T-helper 9 cell (primary cell): ENCODE results near the gene BPIFB6.

ENCODE experiments used
- DNase-seq: peaks from one replicate; pipeline ENCODE4 v3.0.0-alpha.2; 2020

The BPIFB6 gene

DNA sequence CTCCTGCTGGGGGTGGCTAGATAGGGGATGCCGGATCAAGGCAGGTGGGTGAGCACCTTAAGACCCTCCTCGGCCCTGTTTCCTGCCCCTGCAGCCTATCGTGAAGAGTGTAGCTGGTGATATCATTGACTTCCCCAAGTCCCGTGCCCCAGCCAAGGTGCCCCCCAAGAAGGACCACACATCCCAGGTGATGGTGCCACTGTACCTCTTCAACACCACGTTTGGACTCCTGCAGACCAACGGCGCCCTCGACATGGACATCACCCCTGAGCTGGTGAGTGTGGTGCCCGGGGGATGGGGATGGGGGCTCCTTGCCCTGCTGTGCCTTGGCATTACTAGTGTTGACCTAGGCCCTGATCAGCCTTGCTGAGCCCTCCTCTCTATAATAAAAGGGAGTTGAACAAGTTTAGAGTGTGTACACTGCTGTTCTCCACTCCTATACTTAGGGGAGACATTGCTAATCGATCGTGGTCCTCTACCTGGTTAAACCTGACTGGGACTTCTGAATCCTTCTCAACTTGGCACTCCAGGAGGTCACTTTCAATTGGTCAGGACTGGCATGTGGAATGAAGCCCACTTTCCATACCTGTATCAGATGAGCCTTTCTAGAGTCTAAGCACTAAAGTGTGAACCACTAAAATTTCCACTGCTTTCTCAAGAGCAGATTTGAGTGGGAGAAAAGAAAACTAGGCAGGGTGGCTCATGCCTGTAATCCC, 33.3 kb downstream of the BPIFB6 start:
- no peak for DNase-seq

DNA sequence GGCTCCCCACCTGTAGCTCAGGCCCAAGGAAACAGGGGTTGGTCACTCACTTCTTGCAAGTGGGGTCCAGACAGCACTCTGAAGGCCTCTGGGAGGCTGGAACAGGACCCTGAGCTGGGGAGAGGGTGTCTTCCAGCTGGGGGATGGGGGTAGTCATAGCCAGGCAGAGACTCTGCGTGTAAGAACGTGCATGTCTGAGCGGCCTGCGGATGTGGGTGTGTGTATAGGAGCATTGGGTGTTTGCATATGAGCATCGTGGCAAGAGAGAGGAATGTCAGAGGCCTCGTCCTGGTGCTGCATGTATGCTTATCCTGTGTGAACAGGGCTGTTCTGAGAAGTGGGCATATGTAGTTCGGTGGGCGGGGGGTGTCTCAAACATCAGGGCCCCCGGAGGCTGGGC, 34.3 kb downstream of the BPIFB6 start:
- no peak for DNase-seq

DNA sequence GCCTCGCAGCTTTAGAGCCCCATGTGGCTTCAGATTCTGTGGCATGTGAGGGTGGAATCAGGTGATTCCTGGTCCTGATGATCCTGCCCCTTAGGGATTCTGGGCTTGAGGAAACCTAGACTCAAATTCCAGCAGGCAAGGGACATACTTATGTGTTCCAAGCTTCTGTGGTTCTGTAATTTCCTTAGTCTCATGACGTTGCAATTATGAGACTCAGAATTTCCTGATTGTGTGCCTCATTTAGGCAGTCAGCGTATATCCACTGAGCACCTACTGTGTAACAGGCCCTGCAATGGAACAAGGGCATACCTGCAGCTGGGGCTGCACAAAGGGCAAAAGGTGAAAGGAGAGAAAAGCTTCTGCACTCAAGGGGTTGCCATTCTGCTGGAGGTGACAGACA, 36.4 kb downstream of the BPIFB6 start:
- DNase-seq: no peak

DNA sequence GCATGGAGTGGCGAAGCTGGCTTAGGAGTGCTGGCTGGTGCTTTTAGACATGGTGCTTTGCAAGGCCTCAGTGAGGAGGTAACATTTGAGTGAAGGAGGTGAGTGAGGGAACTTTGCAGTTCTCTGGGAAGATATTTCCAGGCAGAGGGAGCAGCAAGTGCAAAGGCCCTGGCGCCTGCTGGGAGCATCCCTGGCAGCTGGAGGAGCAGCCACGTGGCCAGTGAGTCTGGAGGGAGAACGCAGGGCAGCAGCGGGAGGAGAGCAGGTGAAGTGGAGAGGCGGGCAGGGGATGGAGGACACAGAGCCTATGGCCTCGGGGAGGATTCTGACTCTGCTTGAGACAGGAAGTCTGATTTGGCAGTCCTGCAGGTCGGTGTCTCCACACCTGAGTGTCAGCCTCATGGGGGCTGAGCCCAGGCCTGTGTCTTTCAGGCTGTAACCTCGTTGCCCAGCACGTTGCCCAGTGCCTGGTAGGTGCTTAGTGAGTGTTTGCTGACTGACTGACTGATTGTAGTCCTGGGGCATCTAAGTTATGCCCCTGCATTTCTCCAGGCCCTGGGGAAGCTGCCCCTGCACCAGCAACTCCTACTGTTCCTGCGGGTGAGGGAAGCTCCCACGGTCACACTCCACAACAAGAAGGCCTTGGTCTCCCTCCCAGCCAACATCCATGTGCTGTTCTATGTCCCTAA, 36.9 kb downstream of the BPIFB6 start:
- no peak for DNase-seq

DNA sequence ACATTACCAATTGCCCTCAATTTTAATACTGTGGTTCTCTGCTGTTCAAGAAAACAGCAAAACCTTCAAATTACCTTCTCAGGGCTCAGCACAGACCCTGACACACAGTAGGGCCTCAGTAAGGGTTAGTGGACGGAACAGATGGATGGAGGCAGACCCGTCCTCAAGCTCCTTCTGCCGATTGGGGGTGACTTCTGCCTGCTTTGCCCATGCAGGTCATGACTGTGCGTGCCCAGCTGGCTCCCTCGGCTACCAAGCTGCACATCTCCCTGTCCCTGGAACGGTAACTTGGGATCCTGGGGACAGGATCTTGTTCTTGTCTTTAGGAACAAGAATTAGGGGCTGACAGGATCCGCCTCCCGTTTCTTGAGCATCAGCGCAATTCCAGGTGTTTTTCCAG, 38.2 kb downstream of the BPIFB6 start:
- DNase-seq: no peak

DNA sequence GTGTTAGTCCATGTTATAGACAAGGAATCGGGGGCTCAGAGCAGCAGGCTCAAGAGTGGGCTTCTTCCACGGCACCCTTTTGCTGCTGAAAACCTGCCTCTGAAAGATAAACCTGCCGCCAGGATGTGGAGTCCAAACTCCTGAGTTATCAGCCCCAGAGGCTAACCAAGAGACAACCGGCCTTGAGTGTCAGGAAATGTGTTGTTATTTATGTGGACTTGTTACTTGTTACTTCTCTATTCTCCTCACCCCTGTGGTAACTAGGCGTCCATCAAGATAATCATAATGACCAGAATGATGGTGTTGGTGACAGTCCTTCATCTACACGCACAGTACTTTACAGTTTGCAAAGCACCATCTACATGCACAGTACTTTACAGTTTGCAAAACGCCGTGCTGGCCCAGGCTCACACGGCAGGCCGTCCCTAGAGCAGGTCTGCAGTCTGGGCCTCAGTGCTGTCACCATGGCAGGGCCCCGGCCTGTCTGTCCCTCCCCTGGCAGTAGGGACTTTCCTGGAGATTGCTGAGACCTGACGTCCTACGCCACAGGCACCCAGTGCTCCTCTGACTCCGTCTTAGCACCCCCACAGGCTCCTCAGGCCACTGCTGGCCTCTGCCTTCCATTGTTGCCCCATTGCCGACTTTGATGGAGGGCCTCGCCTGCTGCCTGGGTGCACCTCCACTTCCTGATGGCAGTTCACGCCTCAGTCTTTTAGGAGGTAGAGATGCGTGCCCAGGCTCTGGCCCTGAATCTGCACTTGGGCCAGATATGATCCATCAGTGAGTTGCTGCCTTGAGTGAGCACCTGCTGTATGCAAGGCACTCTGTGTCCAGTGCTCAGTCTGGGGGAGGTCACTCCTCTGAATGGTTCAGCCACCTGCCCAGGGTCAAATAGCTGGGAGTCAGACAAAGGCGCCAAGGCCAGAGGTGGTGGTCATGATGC, 38.9 kb downstream of the BPIFB6 start:
- DNase-seq: no peak

DNA sequence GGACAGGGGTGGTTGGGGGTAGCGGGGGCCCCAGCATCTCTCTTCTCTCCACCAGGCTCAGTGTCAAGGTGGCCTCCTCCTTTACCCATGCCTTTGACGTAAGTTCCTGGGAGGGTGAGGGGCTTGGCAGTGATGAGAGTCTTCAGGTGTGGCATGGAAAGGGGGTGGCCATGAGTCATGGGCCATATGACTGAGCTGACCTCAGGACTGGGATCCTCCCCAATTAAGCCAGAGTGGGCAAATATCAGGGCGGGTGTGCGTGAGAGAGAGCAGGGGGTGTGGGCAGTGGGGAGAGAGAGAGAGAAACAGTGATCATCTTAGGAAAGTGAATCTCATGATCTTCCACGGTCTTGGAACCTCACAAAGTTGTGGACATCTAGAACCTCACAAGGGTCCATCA, 39.8 kb downstream of the BPIFB6 start:
- DNase-seq: no peak

DNA sequence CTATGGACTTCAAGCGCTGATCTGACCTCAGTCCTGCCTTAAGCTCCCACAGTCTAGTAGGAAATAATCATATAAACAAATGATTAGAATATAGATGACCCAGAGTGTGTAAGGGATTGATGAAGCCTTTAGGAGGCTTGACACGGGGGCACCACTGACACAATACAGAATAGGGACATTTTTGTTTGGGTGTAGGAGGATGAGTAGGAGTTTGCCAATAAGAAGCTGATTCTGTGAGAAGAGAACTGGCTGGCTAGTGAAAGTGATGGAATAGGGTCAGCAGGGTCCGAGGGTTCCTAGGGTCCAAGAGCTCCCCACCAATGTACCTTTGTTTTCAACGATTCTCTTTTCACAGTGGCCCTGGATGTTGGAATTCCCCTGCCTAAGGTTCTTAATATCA, 40.9 kb downstream of the BPIFB6 start:
- DNase-seq: no peak

DNA sequence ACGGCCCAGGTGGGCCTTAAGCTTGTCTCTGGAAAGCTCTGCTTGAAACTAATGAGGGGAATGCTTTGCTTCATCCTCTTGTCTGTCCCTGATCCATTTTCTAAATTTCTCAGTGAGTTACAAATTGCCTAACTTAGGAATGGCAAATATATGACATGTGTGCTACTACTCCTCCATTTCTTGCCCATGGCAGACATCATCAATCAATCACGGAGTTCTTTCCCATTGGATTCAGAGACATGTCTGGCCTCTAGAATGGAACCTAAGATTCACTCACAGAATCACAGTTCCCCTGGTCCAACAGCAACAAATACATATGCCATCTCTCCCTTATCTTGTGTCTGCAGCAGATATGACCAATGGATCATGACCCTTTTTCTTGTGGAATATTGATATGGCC, 41.4 kb downstream of the BPIFB6 start:
- DNase-seq: no peak

DNA sequence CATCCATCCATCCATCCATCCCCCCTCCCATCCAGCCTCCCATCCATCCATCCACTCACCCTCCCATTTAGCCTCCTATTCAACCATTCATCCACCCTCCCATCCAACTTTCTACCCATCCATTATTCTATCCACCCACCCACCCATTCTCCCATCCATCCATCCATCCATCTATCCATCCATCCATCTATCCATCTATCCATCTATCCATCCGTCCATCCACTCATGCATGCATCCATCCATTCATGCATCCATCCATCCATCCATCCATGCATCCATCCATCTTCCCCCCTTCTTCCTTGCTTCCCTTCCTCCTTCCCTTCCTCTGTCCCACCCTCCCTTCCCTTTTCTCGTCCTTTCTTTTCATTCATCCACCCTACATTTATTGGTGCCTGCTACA, 43.2 kb downstream of the BPIFB6 start:
- no peak for DNase-seq

DNA sequence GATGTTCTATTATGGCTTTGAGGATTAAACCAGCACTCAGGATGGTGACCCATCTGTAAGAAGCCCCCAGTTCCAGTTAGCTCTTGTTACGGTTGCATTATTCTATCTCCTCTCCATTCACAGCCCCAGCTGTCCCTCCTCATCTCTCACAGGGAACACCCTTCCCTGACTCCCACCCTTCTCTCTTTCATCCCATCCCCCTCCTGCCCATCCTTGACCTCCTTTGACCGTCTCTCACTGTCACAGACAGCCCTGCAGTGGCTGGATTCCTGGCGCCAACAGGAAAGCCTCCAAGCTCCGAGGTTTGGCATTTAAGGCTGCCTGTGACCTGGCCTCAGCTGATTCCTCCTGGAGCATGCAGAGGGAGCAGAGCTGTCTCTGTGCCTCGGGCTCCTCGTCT, 43.8 kb downstream of the BPIFB6 start:
- DNase-seq: no peak

DNA sequence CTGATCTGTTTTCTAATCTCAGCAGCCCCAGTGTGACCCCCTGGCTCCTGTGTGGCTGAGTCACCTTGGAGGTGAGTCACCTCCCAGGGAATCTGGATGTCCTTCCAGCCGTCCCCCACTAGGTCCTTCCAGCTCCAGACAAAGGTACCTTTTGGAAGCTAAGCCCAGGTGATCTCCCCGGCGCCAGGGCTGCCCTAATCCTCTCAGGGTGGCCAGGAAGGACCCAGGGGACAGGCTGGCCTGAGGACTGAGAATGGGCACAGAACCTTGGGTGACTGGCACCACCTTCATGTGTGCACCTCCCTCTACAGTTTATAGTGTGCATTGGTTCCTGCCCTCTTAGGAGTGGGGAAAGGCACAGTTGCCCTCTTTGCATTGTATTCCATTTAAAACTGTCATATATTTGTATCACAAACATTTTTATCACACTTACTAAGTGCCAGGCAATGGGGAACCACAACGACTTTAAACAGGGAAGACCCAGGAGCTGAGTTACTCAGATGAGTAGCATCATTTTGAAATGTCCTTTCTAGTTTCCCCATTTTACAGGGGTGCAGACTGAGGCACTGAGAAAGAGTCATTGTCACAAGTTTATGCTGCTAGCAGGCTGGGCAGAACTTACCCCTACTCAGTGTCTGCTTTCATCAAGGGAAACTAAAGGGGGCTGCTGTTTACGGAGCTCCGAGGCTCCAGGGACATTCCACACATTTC, 45.4 kb downstream of the BPIFB6 start:
- peak; percentile 4 for DNase-seq

DNA sequence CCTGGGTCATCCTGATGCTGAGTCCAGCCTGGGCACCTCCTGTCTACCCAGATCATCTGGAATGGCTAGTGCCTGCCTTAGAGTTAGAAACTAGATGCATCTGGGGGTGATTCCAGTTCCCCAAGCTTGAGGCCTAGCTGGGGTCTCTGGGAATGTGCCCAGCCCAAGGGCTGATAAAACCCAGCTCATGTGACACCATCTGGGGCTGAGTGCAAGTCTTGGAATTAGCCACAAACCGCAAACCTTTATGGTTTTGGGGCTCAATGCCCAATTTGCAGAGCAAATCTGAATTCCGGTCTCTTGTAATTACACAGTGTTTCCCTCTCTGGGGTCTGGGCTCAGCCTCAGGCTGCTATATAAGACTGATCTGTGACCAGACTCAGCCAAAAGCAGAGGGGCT, 47.8 kb downstream of the BPIFB6 start, which contains the start of gene BPIFB4:
Gene BPIFB4, plus strand, starts transcription at position 385 of the 400 bp plus-strand sequence. CDS start 1,884 bp downstream, outside the sequence.
- DNase-seq: no peak

DNA sequence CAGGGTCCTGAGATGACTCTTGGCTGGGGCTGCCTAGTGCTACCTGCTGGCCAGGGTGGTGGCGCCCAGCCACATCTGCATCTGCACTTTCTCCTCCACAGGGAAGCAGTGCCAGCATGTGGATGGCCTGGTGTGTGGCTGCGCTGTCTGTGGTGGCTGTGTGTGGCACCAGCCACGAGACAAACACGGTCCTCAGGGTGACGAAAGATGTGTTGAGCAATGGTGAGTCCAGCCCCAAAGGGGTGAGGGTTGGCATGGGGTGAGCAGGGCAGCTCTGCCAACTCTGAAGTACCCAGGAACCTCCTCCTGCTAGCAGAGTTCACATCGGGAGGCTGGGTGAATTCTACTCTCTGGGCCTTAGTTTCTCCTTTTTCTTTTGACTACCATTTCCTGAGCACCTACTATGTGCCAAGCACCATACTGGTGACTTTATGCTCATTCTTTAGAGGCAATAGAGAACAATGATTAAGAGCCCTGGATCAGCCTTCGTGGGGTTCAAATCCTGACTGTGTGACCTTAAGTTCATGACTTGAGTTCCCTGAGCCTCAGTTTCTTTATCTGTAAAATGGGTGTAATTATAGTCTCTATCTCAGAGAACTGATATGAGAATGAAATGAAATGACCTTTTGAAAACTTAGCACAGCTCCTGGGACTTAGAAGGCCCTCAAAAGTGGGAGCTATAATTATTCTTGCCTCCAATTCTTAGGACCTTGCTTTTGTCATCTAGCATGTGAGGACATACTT, 50.1 kb downstream of the BPIFB6 start:
- no peak for DNase-seq

DNA sequence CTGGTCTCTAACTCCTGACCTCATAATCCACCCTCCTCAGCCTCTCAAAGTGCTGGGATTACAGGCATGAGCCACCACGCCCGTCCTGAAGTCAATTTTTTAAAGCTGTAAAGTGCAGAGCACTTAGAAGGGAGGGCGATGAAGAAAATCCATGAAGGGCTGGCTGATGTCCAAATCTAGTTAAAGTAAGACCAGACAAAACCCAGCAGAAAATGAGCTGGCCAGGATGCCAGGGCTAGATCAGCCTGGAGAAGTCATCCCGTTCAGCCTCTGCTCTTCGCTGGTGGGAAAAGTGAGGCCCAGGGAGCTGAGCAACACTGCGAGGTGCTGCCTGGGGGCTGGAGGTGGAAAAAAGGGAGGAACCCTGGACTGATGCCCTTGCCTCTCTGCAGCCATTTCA, 51.1 kb downstream of the BPIFB6 start:
- DNase-seq: no peak

DNA sequence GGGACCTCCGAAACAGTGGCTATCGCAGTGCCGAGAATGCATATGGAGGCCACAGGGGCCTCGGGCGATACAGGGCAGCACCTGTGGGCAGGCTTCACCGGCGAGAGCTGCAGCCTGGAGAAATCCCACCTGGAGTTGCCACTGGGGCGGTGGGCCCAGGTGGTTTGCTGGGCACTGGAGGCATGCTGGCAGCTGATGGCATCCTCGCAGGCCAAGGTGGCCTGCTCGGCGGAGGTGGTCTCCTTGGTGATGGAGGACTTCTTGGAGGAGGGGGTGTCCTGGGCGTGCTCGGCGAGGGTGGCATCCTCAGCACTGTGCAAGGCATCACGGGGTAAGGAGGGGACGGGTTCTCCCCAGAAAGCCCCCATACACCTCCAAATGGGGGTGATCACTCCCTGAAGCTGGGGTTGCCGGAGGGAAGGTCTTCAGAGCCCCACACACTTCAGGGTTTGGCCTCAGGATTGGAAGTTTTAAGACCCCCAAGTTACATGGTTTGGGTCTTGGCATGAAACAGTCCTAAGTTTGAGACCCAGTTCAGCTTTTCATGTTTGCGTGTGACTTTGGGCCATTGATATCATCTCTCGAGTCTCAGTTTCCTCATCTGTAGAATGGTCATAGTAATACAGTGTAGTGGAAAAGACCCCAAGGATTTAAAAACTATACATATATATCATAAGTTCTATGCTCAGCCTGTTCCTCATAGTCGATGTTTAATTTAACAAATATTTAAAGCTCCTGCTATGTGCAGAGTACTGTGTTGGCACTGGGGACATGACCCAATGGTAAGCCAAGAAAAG, 52.3 kb downstream of the BPIFB6 start:
- DNase-seq: no peak

DNA sequence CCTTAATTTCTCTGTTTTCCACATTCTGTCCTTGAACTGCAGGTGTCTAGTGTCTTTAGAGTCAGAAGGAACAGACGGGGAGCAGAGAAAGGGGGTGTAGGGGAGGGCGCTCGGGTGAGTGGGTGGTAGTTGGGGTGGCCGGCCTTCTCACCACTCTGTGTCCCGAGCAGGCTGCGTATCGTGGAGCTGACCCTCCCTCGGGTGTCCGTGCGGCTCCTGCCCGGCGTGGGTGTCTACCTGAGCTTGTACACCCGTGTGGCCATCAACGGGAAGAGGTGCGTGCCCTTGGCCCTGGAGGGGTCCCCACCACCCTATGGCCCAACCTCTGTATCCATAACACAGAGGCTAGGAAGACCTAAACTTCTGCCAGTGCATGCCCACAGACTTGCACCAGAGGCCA, 53.3 kb downstream of the BPIFB6 start:
- DNase-seq: no peak

DNA sequence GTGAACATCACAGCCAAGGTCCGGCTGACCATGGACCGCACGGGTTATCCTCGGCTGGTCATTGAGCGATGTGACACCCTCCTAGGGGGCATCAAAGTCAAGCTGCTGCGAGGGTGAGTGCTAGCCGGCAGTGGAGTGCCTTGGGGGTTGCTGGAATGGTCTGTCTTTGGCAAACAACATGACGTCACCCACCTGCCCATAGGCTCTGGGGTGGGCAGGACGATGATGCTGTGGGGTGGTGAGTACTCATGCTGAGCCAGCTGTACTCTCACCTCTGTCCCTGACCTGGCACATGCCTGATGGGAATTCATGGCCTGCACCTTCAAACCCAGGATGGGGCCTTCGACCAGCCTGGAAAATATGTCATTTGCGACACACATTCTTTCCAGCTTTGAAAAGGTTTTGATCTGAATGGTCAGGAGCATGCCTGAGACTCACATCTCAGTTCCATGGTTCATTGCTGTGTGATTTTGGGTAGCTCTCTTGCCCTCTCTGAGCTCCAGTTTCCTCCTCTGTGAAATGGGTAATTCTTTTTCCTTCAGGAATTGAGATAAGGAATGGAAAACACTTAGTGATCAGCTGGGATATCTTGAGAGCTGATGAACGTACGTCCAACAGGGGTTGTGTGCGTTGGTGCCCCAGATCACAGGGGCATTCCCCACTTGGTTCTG, 54.7 kb downstream of the BPIFB6 start:
- DNase-seq: no peak

DNA sequence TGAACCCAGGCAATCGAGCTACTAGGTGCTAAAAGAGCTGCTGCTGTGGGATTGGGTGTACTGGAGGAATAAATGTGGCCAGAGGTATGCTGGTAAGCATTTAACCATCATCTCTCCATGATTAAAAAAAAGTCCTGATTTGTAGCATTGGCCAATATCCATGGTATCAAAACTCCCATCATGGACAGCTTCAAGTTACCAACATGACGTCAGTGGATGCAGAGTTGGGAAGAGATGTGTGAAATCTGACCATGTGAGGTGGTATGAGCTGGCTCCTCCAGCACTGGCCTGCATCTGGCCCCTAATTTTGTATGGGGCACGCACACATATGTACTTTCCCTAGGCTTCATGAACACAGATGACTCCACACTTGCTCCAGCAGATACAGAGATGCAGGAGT, 59.7 kb downstream of the BPIFB6 start:
- no peak for DNase-seq

DNA sequence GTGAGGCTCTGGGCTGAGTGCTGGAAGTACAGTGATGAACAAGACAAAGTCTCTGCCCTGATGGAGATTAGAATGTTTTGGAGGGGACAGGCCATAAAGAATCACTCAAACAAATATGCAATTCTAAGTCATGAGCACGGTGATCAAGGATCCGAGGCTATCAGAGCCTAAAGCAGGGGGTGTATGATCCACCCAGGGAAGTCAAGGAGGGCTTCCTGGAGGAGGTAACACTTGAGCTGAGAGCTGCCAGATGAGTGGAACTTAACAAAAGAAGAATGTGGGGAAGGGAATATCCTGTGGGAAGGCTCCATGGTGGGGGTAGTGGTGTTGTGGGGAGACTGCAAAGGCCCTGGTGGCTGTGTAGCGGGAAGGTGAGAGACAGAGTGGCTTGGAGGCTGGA, 60.2 kb downstream of the BPIFB6 start:
- no peak for DNase-seq

DNA sequence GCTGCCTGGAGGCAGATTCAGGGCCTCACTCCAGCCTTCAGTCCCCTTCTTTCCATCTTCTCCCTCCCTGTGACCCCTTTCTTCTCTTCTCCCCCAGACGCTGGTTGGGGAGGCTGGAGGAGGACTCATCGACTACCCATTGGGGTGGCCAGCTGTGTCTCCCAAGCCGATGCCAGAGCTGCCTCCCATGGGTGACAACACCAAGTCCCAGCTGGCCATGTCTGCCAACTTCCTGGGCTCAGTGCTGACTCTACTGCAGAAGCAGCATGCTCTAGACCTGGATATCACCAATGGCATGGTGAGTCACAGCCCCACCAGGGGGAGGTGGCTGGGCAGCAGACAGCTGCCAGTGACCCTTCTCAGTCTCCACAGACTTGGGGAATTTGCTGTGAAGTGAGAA, 60.9 kb downstream of the BPIFB6 start:
- DNase-seq: no peak
